Activated CD4-positive, alpha-beta T cell treated with anti-CD3 and anti-CD28 coated beads for 36 hours (primary cell): ENCODE results near the gene RILP. TPM values are rescaled to one million over a fixed set of nuclear protein-coding genes. Genes with fewer than 3 reads are reported as not detected.

Source experiments
- ATAC-seq: fragments of 200-7000 bp; cut with Tn5 transposase; one replicate; pipeline ENCODE4 v1.10.0; 2021; ENCODE audit warnings: mild to moderate bottlenecking, moderate library complexity
- CTCF ChIA-PET: fragments of 350-600 bp; sonication (Branson Sonifier 250); formaldehyde crosslinking; loops from one replicate; lab custom pipeline; 2021; ENCODE audit warnings: antibody characterized with exemption; lab: Charles Lee
- POLR2A ChIA-PET: fragments of 350-600 bp; sonication (Branson Sonifier 250); formaldehyde crosslinking; loops from one replicate; lab custom pipeline; 2021; ENCODE audit warnings: antibody characterized with exemption, inconsistent platforms; lab: Charles Lee
- DNase-seq: peaks from one replicate; pipeline ENCODE4 v3.0.0-alpha.2; 2020
- H3K27ac Mint-ChIP-seq: one replicate; pipeline ENCODE4 v1.8.0; 2021; ENCODE audit warnings: mixed read lengths
- H3K27me3 Mint-ChIP-seq: one replicate; pipeline ENCODE4 v1.8.0; 2021; ENCODE audit warnings: mixed read lengths
- H3K36me3 Mint-ChIP-seq: one replicate; pipeline ENCODE4 v1.8.0; 2021; ENCODE audit warnings: low read depth, mixed read lengths
- H3K4me1 Mint-ChIP-seq: one replicate; pipeline ENCODE4 v1.8.0; 2021; ENCODE audit warnings: mixed read lengths
- H3K4me3 Mint-ChIP-seq: one replicate; pipeline ENCODE4 v1.8.0; 2021; ENCODE audit warnings: mild to moderate bottlenecking, moderate library complexity, mixed read lengths
- H3K9me3 Mint-ChIP-seq: one replicate; pipeline ENCODE4 v1.8.0; 2021; ENCODE audit warnings: low read depth, mixed read lengths
- intact Hi-C, 2 experiments: fragments of 100-400 bp; cut with DNase I in 1 of 2; cut with micrococcal nuclease in 1 of 2; formaldehyde crosslinking; loops; one replicate each; pipeline versions ENCODE4 v1.14.2 to v1.15.1; 2022 to 2024; cut with DNase I, micrococcal nuclease
- total RNA-seq, 2 experiments: library from RNA; stranded (reverse); gene quantifications; one replicate each; pipeline ENCODE4 v1.2.3, GENCODE V29; 2021

RILP gene
- total RNA-seq, 2 experiments from 2014 or later = 2.1 to 2.6 TPM

DNA sequence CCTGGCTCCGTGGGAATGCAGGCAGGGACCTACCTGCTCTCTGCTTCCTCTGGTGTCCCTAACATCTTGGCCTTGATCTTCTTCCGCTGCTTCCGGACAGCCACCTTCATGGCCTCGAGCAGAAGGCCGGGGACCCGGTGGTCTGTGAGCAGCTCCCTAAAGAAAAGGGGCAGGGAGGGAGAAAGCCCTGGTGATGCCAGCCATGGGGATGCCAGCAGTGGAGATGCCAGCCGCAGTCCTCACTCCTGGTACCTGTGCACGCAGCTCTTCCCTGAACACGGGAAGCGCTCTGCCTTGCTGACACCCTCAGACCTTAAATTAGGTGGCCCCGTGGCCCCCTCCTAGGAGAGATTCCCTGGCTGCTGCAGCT, 1.9 kb downstream of the RILP start:
- peaks cover 28% of the 10 kb centered on the region for H3K4me1 Mint-ChIP-seq
- no peak overlapping the region for H3K27ac Mint-ChIP-seq
- no peaks in the 10 kb centered on the region for H3K27me3 Mint-ChIP-seq
- no peaks in the 10 kb centered on the region for H3K9me3 Mint-ChIP-seq
- POLR2A ChIA-PET = interaction anchor here (1.3 kb wide), 1 partner anchor 73 kb away, joined by 5 read pairs; no protein-coding TSS in a partner anchor
- H3K36me3 Mint-ChIP-seq = peaks cover 13% of the 10 kb centered on the region
- no peak for DNase-seq
- no peak for ATAC-seq
- CTCF ChIA-PET = interaction anchor here (1.0 to 2.6 kb wide), 6 partner anchors 11 to 81 kb away, joined by 3 to 14 read pairs (median 6); partner anchors contain the start of gene PRPF8
- no peak overlapping the region for H3K4me3 Mint-ChIP-seq
- intact Hi-C loops = loop anchor here (2.0 to 5.0 kb wide), 6 partner anchors 37 to 865 kb away; partner anchors contain the start of genes CRK (in 1 of the 2), METTL16 (in 1 of the 2), OVCA2 (in 1 of the 2) and PRPF8 (in 1 of the 2)

- intact Hi-C loops = loop anchor here in 1 of 2 experiments (5.0 kb wide), 1 partner anchor 866 kb away; the partner anchor contains the start of gene METTL16
- POLR2A ChIA-PET = no interaction called here
- no peak for DNase-seq
- Mint-ChIP-seq H3K4me1 (peaks cover 28% of the 10 kb centered on the region), H3K36me3 (peaks cover 8% of the 10 kb centered on the region), H3K9me3 (no peaks in the 10 kb centered on the region), H3K4me3 (no peak overlapping the region), H3K27me3 (no peaks in the 10 kb centered on the region), H3K27ac (no peak overlapping the region)
- ATAC-seq = no peak
- CTCF ChIA-PET = interaction anchor here (0.6 to 0.9 kb wide), 2 partner anchors 93 to 285 kb away, joined by 3 read pairs; no protein-coding TSS in a partner anchor
Measured at GRCh38 chr17:1646199-1646875, 3.3 kb downstream of the RILP start.

GRCh38 chr17:1645207-1646171, 4.2 kb downstream of the RILP start, which contains the start of gene SCARF1:
TSS of gene SCARF1 (minus strand) at chr17:1645732. CDS start at chr17:1645697, 35 bp downstream.
- Mint-ChIP-seq H3K4me3 (peak within 1 kb of the TSS; percentile 70), H3K27ac (no peak within 1 kb of the TSS), H3K27me3 (no peaks in the 10 kb centered on the region), H3K36me3 (no peaks in the 10 kb centered on the region), H3K9me3 (no peaks in the 10 kb centered on the region), H3K4me1 (peaks cover 24% of the 10 kb centered on the region)
- no peak for DNase-seq
- no peak for ATAC-seq
- intact Hi-C loops = loop anchor here in 1 of 2 experiments (5.0 kb wide), 1 partner anchor 867 kb away; the partner anchor contains the start of gene METTL16
- POLR2A ChIA-PET = no interaction called here
- CTCF ChIA-PET = interaction anchor here (0.5 to 1.1 kb wide), 3 partner anchors 23 to 284 kb away, joined by 3 to 4 read pairs (median 3); no protein-coding TSS in a partner anchor

GRCh38 chr17:1644493-1645206, 5.0 kb downstream of the RILP start:
- peak overlapping the region; percentile 87 for H3K27ac Mint-ChIP-seq

GRCh38 chr17:1643999-1644492, 5.6 kb downstream of the RILP start:
- Mint-ChIP-seq H3K9me3 (no peaks in the 10 kb centered on the region), H3K4me3 (peak overlapping the region; percentile 70), H3K4me1 (peaks cover 19% of the 10 kb centered on the region), H3K27ac (peak overlapping the region; percentile 87), H3K27me3 (no peaks in the 10 kb centered on the region), H3K36me3 (no peaks in the 10 kb centered on the region)
- no peak for DNase-seq
- ChIA-PET POLR2A (no interaction called here), CTCF (interaction anchor here (0.8 to 1.1 kb wide), 2 partner anchors 25 to 363 kb away, joined by 3 to 4 read pairs; no protein-coding TSS in a partner anchor)
- intact Hi-C loops = loop anchor here in 1 of 2 experiments (1.0 kb wide), 3 partner anchors 16 to 188 kb away; partner anchors contain the start of genes CRK, PITPNA and SLC43A2
- no peak for ATAC-seq

More at GRCh38 chr17:1644493-1645206, 5.0 kb downstream of the RILP start:
- DNase-seq (peak; percentile 68), ATAC-seq (peak; percentile 25)
- Mint-ChIP-seq H3K4me1 (peaks cover 19% of the 10 kb centered on the region), H3K36me3 (no peaks in the 10 kb centered on the region), H3K27me3 (no peaks in the 10 kb centered on the region), H3K9me3 (no peaks in the 10 kb centered on the region), H3K4me3 (peak overlapping the region; percentile 70)
- POLR2A ChIA-PET = no interaction called here
- CTCF ChIA-PET = interaction anchor here (0.5 to 1.1 kb wide), 2 partner anchors 24 to 62 kb away, joined by 3 to 4 read pairs; no protein-coding TSS in a partner anchor
- intact Hi-C loops = loop anchor here in 1 of 2 experiments (1.0 to 5.0 kb wide), 2 partner anchors 16 to 868 kb away; partner anchors contain the start of genes METTL16 and SLC43A2

- CTCF ChIA-PET = interaction anchor here (0.8 kb wide), 1 partner anchor 362 kb away, joined by 3 read pairs; no protein-coding TSS in a partner anchor
- DNase-seq = peak; percentile 78
- ATAC-seq = peak; percentile 20
- intact Hi-C loops = loop anchor here in 1 of 2 experiments (1.0 kb wide), 2 partner anchors 81 to 187 kb away; partner anchors contain the start of genes CRK and PITPNA
- no peaks in the 10 kb centered on the region for H3K9me3 Mint-ChIP-seq
- H3K27ac Mint-ChIP-seq = no peak overlapping the region
- H3K36me3 Mint-ChIP-seq = no peaks in the 10 kb centered on the region
- H3K27me3 Mint-ChIP-seq = no peaks in the 10 kb centered on the region
- POLR2A ChIA-PET = no interaction called here
- peaks cover 19% of the 10 kb centered on the region for H3K4me1 Mint-ChIP-seq
- no peak overlapping the region for H3K4me3 Mint-ChIP-seq
Measured at GRCh38 chr17:1643293-1643998, 6.2 kb downstream of the RILP start.

GRCh38 chr17:1641065-1641403, 8.6 kb downstream of the RILP start:
- Mint-ChIP-seq H3K9me3 (no peaks in the 10 kb centered on the region), H3K27ac (no peak overlapping the region), H3K4me1 (peaks cover 16% of the 10 kb centered on the region), H3K27me3 (no peaks in the 10 kb centered on the region), H3K36me3 (no peaks in the 10 kb centered on the region), H3K4me3 (no peak overlapping the region)
- DNase-seq (no peak), ATAC-seq (no peak)
- POLR2A ChIA-PET = no interaction called here
- CTCF ChIA-PET = interaction anchor here (0.6 kb wide), 1 partner anchor 486 kb away, joined by 3 read pairs; no protein-coding TSS in a partner anchor
- intact Hi-C loops = no loop called here

DNA sequence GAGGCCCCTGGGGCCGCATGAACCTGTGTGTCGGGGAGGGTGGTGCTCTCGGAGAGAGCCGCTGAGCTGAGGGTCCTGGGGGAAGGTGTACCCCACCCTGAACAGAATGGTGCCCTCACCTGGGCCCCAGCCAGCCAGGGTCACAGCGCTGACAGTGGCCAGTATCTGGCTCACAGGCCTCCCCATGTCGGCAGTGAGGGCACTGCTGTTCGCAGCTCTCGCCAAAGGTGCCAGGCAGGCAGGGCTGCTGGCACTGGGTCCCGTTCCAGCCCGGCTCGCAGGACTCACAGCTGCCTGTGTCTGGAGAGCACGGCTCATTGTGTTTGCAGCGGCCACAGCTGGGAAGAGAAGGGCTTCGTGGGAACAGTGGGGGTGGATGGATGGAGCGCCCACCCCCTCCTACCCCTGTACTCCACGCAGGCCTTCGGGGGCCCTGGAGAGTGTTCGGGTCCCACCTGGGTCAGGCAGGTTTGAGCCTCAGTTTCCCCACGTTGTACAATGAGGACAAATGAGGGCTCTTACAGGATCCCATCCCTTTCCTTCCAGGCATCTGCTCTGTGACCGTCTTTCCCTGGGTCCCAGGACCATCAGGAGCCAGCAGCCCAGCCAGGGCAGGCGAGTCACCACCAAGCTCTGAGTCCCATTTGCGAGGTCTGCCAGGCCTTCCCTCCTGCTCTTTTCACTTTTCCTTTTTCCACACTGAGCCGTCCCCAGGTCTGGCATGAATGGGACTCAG, 9.2 kb downstream of the RILP start:
- CTCF ChIA-PET = interaction anchor here (0.8 kb wide), 2 partner anchors 9 to 11 kb away, joined by 5 to 6 read pairs; partner anchors contain the start of gene RILP
- H3K27me3 Mint-ChIP-seq = no peaks in the 10 kb centered on the region
- POLR2A ChIA-PET = no interaction called here
- ATAC-seq (no peak), DNase-seq (no peak)
- intact Hi-C loops = no loop called here
- no peak overlapping the region for H3K4me3 Mint-ChIP-seq
- H3K4me1 Mint-ChIP-seq = peaks cover 16% of the 10 kb centered on the region
- H3K9me3 Mint-ChIP-seq = no peaks in the 10 kb centered on the region
- H3K36me3 Mint-ChIP-seq = no peaks in the 10 kb centered on the region
- no peak overlapping the region for H3K27ac Mint-ChIP-seq

- no peaks in the 10 kb centered on the region for H3K36me3 Mint-ChIP-seq
- CTCF ChIA-PET = interaction anchor here (0.8 to 1.3 kb wide), 3 partner anchors 10 kb away, joined by 5 to 6 read pairs (median 5); partner anchors contain the start of gene RILP
Measured at GRCh38 chr17:1639549-1640180, 10.0 kb downstream of the RILP start.

More at GRCh38 chr17:1639549-1640180, 10.0 kb downstream of the RILP start:
- intact Hi-C loops = no loop called here
- H3K27me3 Mint-ChIP-seq = no peaks in the 10 kb centered on the region
- POLR2A ChIA-PET = no interaction called here
- ATAC-seq (no peak), DNase-seq (no peak)
- peaks cover 8% of the 10 kb centered on the region for H3K4me1 Mint-ChIP-seq
- H3K27ac Mint-ChIP-seq = no peak overlapping the region
- no peak overlapping the region for H3K4me3 Mint-ChIP-seq
- no peaks in the 10 kb centered on the region for H3K9me3 Mint-ChIP-seq
